Trophoblast cell (in vitro differentiated cells and primary cell): Measurements from ENCODE around the gene TRPM5.

Experiments used
- DNase-seq, 2 donors: peaks; one replicate each; pipeline ENCODE4 v3.0.0-alpha.2; 2016
- H2AFZ ChIP-seq: 2 replicates; pipeline ENCODE4 v1.6.1; 2013; ENCODE audit warnings: low read length, moderate library complexity, mild to moderate bottlenecking; ENCODE audit not compliant: insufficient read depth, poor library complexity
- H2AK5ac ChIP-seq: 2 replicates; pipeline ENCODE4 v1.6.1; 2013; ENCODE audit warnings: mild to moderate bottlenecking, low read length
- H2BK120ac ChIP-seq: 2 replicates; pipeline ENCODE4 v1.6.1; 2013; ENCODE audit warnings: low read length, mild to moderate bottlenecking, moderate library complexity; ENCODE audit not compliant: insufficient read depth, poor library complexity
- H2BK12ac ChIP-seq: 2 replicates; pipeline ENCODE4 v1.6.1; 2013; ENCODE audit warnings: mild to moderate bottlenecking, low read length, moderate library complexity
- H2BK5ac ChIP-seq: 2 replicates; pipeline ENCODE4 v1.6.1; 2013; ENCODE audit warnings: low read length, low read depth, moderate library complexity, mild to moderate bottlenecking; ENCODE audit not compliant: poor library complexity
- H3K14ac ChIP-seq: 2 replicates; pipeline ENCODE4 v1.6.1; 2013; ENCODE audit warnings: mild to moderate bottlenecking, low read length
- H3K18ac ChIP-seq: 2 replicates; pipeline ENCODE4 v1.6.1; 2013; ENCODE audit warnings: mild to moderate bottlenecking, low read length
- H3K23ac ChIP-seq: 2 replicates; pipeline ENCODE4 v1.6.1; 2013; ENCODE audit warnings: low read length
- H3K27ac ChIP-seq: 2 replicates; pipeline ENCODE4 v1.5.1; 2013; ENCODE audit warnings: low read depth, mild to moderate bottlenecking, inconsistent platforms, low read length, moderate library complexity
- H3K27me3 ChIP-seq: 2 replicates; pipeline ENCODE4 v1.6.1; 2013; ENCODE audit warnings: inconsistent platforms, mild to moderate bottlenecking, low read length, moderate library complexity; ENCODE audit not compliant: insufficient read depth
- H3K36me3 ChIP-seq, 2 experiments: 1 replicate in 1 of 2; 2 replicates in 1 of 2; pipeline ENCODE4 v1.6.1; 2013; ENCODE audit warnings: low read length in 2 of 2, mild to moderate bottlenecking in 2 of 2, moderate library complexity in 1 of 2; ENCODE audit not compliant: insufficient read depth in 2 of 2, control insufficient read depth in 1 of 2
- H3K4ac ChIP-seq: 2 replicates; pipeline ENCODE4 v1.6.1; 2013; ENCODE audit warnings: low read depth, mild to moderate bottlenecking, low read length, moderate library complexity
- H3K4me1 ChIP-seq, 2 experiments: 1 replicate in 1 of 2; 2 replicates in 1 of 2; pipeline ENCODE4 v1.6.1; 2013; ENCODE audit warnings: low read length in 2 of 2, mild to moderate bottlenecking in 2 of 2, moderate library complexity in 1 of 2; ENCODE audit not compliant: insufficient read depth in 2 of 2, control insufficient read depth in 1 of 2
- H3K4me2 ChIP-seq: 2 replicates; pipeline ENCODE4 v1.6.1; 2013; ENCODE audit warnings: inconsistent platforms, mild to moderate bottlenecking, low read length, moderate library complexity
- H3K4me3 ChIP-seq: 2 replicates; pipeline ENCODE4 v1.5.1; 2013; ENCODE audit warnings: mild to moderate bottlenecking, low read depth, low read length, inconsistent platforms
- H3K79me1 ChIP-seq: one replicate; pipeline ENCODE4 v1.6.1; 2013; ENCODE audit warnings: low read length
- H3K79me2 ChIP-seq: 2 replicates; pipeline ENCODE4 v1.6.1; 2013; ENCODE audit warnings: low read length, mild to moderate bottlenecking; ENCODE audit not compliant: control insufficient read depth, insufficient read depth, poor library complexity
- H3K9ac ChIP-seq: 2 replicates; pipeline ENCODE4 v1.6.1; 2013; ENCODE audit warnings: mild to moderate bottlenecking, low read length
- H3K9me3 ChIP-seq: 2 replicates; pipeline ENCODE4 v1.6.1; 2013; ENCODE audit warnings: low read depth, mild to moderate bottlenecking, control low read depth, inconsistent platforms, low read length; ENCODE audit not compliant: insufficient read depth
- H4K12ac ChIP-seq: 2 replicates; pipeline ENCODE4 v1.6.1; 2013; ENCODE audit warnings: low read depth, mild to moderate bottlenecking, low read length, moderate library complexity
- H4K8ac ChIP-seq: 2 replicates; pipeline ENCODE4 v1.6.1; 2013; ENCODE audit warnings: low read depth, mild to moderate bottlenecking, low read length, moderate library complexity
- H4K91ac ChIP-seq: one replicate; pipeline ENCODE4 v1.6.1; 2013; ENCODE audit warnings: low read depth, mild to moderate bottlenecking, low read length, moderate library complexity
- WGBS: extraction: QIAGEN DNeasy Blood & Tissue Kit; methylation state at CpG from one replicate; pipeline ENCODE4 v1.1.7; 2013; ENCODE audit warnings: missing lambda C conversion rate; ENCODE audit not compliant: insufficient read length, insufficient coverage; ENCODE audit errors: extremely low coverage; 5-methylcytosine and 5-hydroxymethylcytosine counted together

The TRPM5 gene

DNA sequence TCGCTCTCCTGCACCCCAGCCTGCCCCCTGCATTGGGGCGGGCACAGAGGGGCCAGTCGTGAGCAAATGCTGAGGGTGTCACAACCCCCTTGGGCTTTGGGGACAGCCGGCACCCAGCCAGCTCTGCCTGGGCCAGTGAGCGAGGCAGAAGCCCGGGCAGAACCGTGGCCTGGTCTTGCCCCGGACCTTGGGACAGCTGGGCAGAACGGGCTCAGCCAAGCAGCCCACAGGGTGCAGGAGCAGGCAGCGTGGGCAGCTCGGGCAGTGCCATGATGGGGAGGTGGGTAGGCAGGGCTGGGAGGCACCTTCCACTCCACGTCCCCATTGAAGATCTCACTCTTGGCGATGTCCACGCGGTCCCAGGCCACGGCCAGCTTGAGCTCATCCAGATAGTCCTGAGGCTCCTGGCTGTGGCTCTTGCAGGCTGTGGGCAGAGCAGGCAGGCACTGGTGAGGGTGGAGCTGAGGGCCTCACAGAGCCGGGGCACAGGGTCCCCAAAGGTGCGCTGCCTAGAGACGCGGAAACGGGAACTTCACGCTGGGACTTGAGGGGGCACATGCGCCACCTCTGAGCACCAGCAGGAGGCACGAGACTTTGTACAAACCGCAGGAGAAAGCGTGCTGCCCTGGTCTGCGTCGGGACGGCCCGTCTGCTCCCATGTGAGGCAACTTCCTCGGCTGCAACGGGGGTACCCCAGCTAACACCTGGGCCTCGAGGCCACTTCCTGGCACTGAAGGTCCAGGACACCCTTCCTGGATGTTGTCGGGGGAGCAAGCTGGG, 28.5 kb downstream of the TRPM5 start:
- Histone ChIP-seq H3K23ac (no peak overlapping the region), H3K4me1 (no peaks in the 10 kb centered on the region), H3K9me3 (no peaks in the 10 kb centered on the region), H2AFZ (no peak overlapping the region), H3K18ac (no peak overlapping the region), H3K4ac (no peak overlapping the region), H3K79me1 (no peaks in the 10 kb centered on the region), H2AK5ac (no peak overlapping the region), H3K4me2 (no peak overlapping the region), H3K9ac (no peak overlapping the region), H4K12ac (no peak overlapping the region), H3K4me3 (no peak overlapping the region), H2BK5ac (no peak overlapping the region), H3K14ac (no peak overlapping the region), H4K8ac (no peak overlapping the region), H4K91ac (no peak overlapping the region), H3K79me2 (no peaks in the 10 kb centered on the region), H3K27ac (no peak overlapping the region), H2BK120ac (no peak overlapping the region), H2BK12ac (no peak overlapping the region), H3K36me3 (no peaks in the 10 kb centered on the region), H3K27me3 (no peaks in the 10 kb centered on the region)
- no peak for DNase-seq
- no CpG with 5 or more reads among the region's 34 CpGs for WGBS

DNA sequence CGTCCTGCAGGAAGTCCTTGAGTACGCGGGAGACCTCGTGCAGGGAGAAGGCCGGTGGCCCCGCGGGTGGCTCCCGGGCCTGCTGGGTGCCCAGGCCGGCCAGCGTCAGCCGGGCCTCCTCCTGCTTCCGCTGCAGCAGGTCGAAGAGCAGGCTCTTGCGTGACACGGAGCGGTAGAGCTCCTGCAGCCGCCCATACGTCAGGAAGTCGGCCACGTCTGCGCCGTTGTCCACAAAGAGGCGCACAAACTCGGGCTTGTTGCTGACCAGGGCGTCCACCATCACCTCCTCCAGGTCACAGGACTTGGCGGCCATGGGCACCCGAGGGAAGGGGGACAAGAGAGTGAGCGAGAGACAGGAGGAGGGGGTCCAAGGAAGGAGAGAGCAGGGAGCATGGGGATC, 29.1 kb downstream of the TRPM5 start:
- Histone ChIP-seq H3K9ac (no peak overlapping the region), H3K4me2 (no peak overlapping the region), H3K4me1 (no peaks in the 10 kb centered on the region), H3K27ac (no peak overlapping the region), H3K14ac (no peak overlapping the region), H2BK12ac (no peak overlapping the region), H3K79me2 (no peaks in the 10 kb centered on the region), H2BK120ac (no peak overlapping the region), H2AK5ac (no peak overlapping the region), H3K9me3 (no peaks in the 10 kb centered on the region), H4K91ac (no peak overlapping the region), H4K12ac (no peak overlapping the region), H3K27me3 (no peaks in the 10 kb centered on the region), H3K18ac (no peak overlapping the region), H3K4me3 (no peak overlapping the region), H2BK5ac (no peak overlapping the region), H3K36me3 (no peaks in the 10 kb centered on the region), H3K79me1 (no peaks in the 10 kb centered on the region), H2AFZ (no peak overlapping the region), H3K4ac (no peak overlapping the region), H4K8ac (no peak overlapping the region), H3K23ac (no peak overlapping the region)
- WGBS = no CpG with 5 or more reads among the region's 28 CpGs
- DNase-seq = no peak

GRCh38 chr11:2414616-2415015, 29.7 kb downstream of the TRPM5 start:
- no peak overlapping the region for H3K4ac ChIP-seq
- no peaks in the 10 kb centered on the region for H3K36me3 ChIP-seq
- no peak overlapping the region for H2AFZ ChIP-seq
- no peak overlapping the region for H3K27ac ChIP-seq
- H2AK5ac ChIP-seq = no peak overlapping the region
- H3K4me2 ChIP-seq = no peak overlapping the region
- H4K8ac ChIP-seq = no peak overlapping the region
- no peak overlapping the region for H3K18ac ChIP-seq
- H3K27me3 ChIP-seq = no peaks in the 10 kb centered on the region
- H3K4me1 ChIP-seq = no peaks in the 10 kb centered on the region
- no peak overlapping the region for H3K4me3 ChIP-seq
- H3K14ac ChIP-seq = no peak overlapping the region
- no peak overlapping the region for H3K23ac ChIP-seq
- H2BK120ac ChIP-seq = no peak overlapping the region
- no peak for DNase-seq
- no peak overlapping the region for H4K12ac ChIP-seq
- no CpG with 5 or more reads among the region's 35 CpGs for WGBS
- H3K9me3 ChIP-seq = no peaks in the 10 kb centered on the region
- no peaks in the 10 kb centered on the region for H3K79me1 ChIP-seq
- no peak overlapping the region for H2BK5ac ChIP-seq
- no peak overlapping the region for H2BK12ac ChIP-seq
- no peak overlapping the region for H4K91ac ChIP-seq
- H3K9ac ChIP-seq = no peak overlapping the region
- H3K79me2 ChIP-seq = no peaks in the 10 kb centered on the region

DNA sequence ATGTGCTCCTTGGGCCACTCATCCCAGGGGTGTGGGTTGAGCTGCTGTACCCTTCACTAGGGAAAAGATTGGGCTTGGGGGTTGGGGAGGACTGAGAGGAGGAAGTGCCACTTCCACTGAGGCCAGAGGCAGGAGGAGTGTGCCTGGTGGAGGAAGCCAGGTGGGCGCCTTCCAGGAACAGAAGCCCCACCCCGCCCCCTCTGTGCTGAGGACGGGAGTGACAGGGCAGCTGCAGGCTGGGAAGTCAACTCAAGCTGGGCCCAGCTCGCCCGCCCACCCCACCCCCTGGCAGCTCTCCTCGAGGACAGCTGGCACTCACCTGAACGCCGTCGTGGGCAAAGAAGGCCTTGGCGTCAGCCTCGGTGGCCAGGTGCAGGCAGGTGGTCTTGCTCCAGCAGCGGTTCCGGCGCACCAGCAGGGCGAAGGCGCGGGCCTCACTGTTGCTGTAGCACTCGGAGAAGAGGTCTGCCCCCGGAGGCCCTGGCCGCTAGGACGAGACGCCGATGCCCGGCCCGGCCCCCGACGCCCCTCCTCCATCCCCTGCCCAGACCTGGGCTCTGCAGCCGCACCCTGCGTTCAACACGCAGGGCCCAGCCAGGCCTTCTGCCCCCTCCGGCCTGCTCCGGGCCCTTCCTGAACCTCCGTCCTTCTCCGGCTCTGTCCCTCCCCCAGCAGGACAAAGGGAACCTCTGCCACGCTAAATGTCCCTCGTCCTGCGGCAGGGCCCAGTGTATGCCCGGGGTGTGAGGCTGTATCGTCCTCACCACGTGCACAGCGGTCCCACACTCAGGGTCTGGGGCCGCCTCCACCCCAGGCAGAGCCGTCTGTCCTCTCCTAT, 30.4 kb downstream of the TRPM5 start:
- no peak overlapping the region for H4K12ac ChIP-seq
- H3K23ac ChIP-seq = no peak overlapping the region
- no peak overlapping the region for H2AFZ ChIP-seq
- H3K18ac ChIP-seq = no peak overlapping the region
- H3K9me3 ChIP-seq = no peaks in the 10 kb centered on the region
- H2AK5ac ChIP-seq = no peak overlapping the region
- H3K14ac ChIP-seq = no peak overlapping the region
- DNase-seq = no peak
- H3K79me2 ChIP-seq = no peaks in the 10 kb centered on the region
- H4K91ac ChIP-seq = no peak overlapping the region
- no peak overlapping the region for H3K27ac ChIP-seq
- H3K27me3 ChIP-seq = no peaks in the 10 kb centered on the region
- no peak overlapping the region for H3K4ac ChIP-seq
- H3K79me1 ChIP-seq = no peaks in the 10 kb centered on the region
- no CpG with 5 or more reads among the region's 43 CpGs for WGBS
- no peak overlapping the region for H4K8ac ChIP-seq
- H3K4me3 ChIP-seq = no peak overlapping the region
- H2BK12ac ChIP-seq = no peak overlapping the region
- no peaks in the 10 kb centered on the region for H3K4me1 ChIP-seq
- H3K36me3 ChIP-seq = no peaks in the 10 kb centered on the region
- H2BK5ac ChIP-seq = no peak overlapping the region
- H2BK120ac ChIP-seq = no peak overlapping the region
- H3K4me2 ChIP-seq = no peak overlapping the region
- H3K9ac ChIP-seq = no peak overlapping the region
